GM10266 (cell line): Measurements from ENCODE around the gene DNAJC17.

Source experiments
- DNase-seq: peaks from one replicate; pipeline ENCODE4 v3.0.0; 2012; ENCODE audit errors: extremely low spot score
- TF ChIP-seq, protein P1 (sequence below): IDR thresholded peaks from 2 replicates; pipeline ENCODE4 v1.5.1; 2012; ENCODE audit warnings: mild to moderate bottlenecking, low read depth; ENCODE audit not compliant: control insufficient read depth, insufficient read depth; ENCODE audit errors: missing control alignments

Gene DNAJC17, protein sequence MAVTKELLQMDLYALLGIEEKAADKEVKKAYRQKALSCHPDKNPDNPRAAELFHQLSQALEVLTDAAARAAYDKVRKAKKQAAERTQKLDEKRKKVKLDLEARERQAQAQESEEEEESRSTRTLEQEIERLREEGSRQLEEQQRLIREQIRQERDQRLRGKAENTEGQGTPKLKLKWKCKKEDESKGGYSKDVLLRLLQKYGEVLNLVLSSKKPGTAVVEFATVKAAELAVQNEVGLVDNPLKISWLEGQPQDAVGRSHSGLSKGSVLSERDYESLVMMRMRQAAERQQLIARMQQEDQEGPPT

GRCh38 chr15:40807028-40807887, at the start of gene DNAJC17, which contains the start of gene ZFYVE19:
Gene DNAJC17 (minus strand): TSS chr15:40807473. CDS start chr15:40807446, 27 bp downstream.
Gene ZFYVE19 (plus strand): TSS chr15:40807089. CDS start chr15:40807590, 501 bp downstream.
- peak; percentile 86 for DNase-seq
- TF ChIP-seq, protein P1, sequence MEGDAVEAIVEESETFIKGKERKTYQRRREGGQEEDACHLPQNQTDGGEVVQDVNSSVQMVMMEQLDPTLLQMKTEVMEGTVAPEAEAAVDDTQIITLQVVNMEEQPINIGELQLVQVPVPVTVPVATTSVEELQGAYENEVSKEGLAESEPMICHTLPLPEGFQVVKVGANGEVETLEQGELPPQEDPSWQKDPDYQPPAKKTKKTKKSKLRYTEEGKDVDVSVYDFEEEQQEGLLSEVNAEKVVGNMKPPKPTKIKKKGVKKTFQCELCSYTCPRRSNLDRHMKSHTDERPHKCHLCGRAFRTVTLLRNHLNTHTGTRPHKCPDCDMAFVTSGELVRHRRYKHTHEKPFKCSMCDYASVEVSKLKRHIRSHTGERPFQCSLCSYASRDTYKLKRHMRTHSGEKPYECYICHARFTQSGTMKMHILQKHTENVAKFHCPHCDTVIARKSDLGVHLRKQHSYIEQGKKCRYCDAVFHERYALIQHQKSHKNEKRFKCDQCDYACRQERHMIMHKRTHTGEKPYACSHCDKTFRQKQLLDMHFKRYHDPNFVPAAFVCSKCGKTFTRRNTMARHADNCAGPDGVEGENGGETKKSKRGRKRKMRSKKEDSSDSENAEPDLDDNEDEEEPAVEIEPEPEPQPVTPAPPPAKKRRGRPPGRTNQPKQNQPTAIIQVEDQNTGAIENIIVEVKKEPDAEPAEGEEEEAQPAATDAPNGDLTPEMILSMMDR = no peak

DNA sequence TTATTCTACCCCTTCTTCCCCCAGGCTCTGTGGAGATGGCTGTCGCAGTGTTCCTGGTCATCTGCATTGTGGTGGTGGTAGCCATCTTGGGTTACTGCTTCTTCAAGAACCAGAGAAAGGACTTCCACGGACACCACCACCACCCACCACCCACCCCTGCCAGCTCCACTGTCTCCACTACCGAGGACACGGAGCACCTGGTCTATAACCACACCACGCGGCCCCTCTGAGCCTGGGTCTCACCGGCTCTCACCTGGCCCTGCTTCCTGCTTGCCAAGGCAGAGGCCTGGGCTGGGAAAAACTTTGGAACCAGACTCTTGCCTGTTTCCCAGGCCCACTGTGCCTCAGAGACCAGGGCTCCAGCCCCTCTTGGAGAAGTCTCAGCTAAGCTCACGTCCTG, 49.5 kb upstream of the DNAJC17 start:
- TF ChIP-seq, protein P1 = no peak
- no peak for DNase-seq

DNA sequence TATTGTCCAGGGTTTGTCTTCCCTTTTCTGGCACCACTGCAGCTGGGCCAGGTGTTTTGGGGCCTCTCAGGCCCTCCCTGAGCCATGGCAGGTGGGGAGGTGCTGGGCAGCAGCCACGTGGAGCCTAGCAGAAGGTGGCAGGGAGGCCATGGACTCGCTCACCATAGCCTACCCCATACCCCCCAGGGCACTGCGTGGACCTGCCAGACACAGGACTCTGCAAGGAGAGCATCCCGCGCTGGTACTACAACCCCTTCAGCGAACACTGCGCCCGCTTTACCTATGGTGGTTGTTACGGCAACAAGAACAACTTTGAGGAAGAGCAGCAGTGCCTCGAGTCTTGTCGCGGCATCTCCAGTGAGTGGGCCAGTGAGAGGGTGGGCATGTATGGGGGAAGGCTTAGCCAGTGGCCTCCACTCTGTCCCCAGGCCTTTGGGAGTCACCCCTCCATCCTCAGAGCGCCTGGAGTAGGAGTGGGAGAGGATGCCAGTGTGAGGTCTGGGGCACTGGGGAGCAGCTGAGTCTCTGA, 48.5 kb upstream of the DNAJC17 start:
- TF ChIP-seq, protein P1 = no peak
- no peak for DNase-seq

- DNase-seq = no peak
- TF ChIP-seq, protein P1 = no peak
Observed at GRCh38 chr15:40854161-40854560, 46.9 kb upstream of the DNAJC17 start.

DNA sequence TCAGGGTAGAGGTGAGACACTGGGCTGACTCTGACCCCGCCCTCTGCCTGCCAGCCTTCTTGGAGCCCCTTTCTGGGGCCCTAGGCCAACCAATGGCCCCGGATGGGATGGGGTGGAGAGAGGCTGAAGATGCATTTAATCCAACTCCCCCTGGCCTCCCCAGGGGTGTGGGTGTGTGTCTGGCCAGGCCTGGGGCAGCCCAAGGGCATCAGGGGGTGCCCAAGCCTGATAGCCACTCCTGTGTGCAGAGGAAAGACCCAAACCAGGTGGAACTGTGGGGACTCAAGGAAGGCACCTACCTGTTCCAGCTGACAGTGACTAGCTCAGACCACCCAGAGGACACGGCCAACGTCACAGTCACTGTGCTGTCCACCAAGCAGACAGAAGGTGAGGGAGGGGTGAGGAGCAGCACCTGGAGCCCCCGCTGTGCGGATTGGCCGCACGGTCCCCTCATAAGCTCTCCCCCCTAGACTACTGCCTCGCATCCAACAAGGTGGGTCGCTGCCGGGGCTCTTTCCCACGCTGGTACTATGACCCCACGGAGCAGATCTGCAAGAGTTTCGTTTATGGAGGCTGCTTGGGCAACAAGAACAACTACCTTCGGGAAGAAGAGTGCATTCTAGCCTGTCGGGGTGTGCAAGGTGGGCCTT, 46.1 kb upstream of the DNAJC17 start:
- TF ChIP-seq, protein P1 = no peak
- DNase-seq = no peak

GRCh38 chr15:40852529-40852928, 45.3 kb upstream of the DNAJC17 start:
- TF ChIP-seq, protein P1 = no peak

More at GRCh38 chr15:40852529-40852928, 45.3 kb upstream of the DNAJC17 start:
- no peak for DNase-seq
